Right ventricle myocardium inferior (tissue), 1 donor: ENCODE data around the gene NCAM2. TPM values are rescaled to one million over a fixed set of nuclear protein-coding genes. Genes with fewer than 3 reads are reported as not detected.
A peak's percentile ranks its signal among the peaks of the same experiment; 100 is the strongest.

Experiments used
- ATAC-seq: fragments of 200-7000 bp; cut with Tn5 transposase; one replicate; pipeline ENCODE4 v1.9.1; 2020; ENCODE audit warnings: mild to moderate bottlenecking, moderate library complexity
- DNase-seq: peaks from one replicate; pipeline ENCODE4 v3.0.0; 2021; ENCODE audit errors: missing footprints
- intact Hi-C: fragments of 100-400 bp; cut with DNase I; formaldehyde crosslinking; loops from one replicate; pipeline ENCODE4 v1.11.0; 2022
- long read RNA-seq: library from polyadenylated mRNA; unstranded; transcript quantifications from one replicate; pipeline ENCODE4 v2.0.0, GENCODE V29; 2021
- total RNA-seq: library from RNA; stranded (reverse); fragmentation: NEBNext Ultra II Directional; extraction: Animal tissue kit (Norgen Biotek cat#: 25700); gene quantifications from one replicate; pipeline ENCODE4 v1.2.1, GENCODE V29; 2021
- donor health status: DM: no; HTN: yes; CAD: no; lungs with severe emphysema.

Gene NCAM2
- total RNA-seq: 5.4 TPM
- long read RNA-seq, full-length matches to known transcripts: 1 of 1 reads
- long read RNA-seq, partial matches to known transcripts: 0 of 1 reads
- long read RNA-seq, other reads (novel, unspliced or antisense): 0 of 1 reads

GRCh38 chr21:20997636-20998455, at the start of gene NCAM2:
Gene NCAM2, plus strand, starts transcription at chr21:20998409.
- intact Hi-C loops: no loop called here

GRCh38 chr21:20949884-20950283, 48.3 kb upstream of the NCAM2 start:
- intact Hi-C loops: no loop called here
- ATAC-seq: no peak
- DNase-seq: no peak

More at GRCh38 chr21:20997636-20998455, at the start of gene NCAM2:
- DNase-seq: peak; percentile 90
- peak; percentile 83 for ATAC-seq

GRCh38 chr21:20965816-20966215, 32.4 kb upstream of the NCAM2 start:
- ATAC-seq (no peak), DNase-seq (no peak)
- intact Hi-C loops: no loop called here

- DNase-seq (no peak), ATAC-seq (peak; percentile 13)
- intact Hi-C loops: no loop called here
Observed at GRCh38 chr21:20968391-20968790, 29.8 kb upstream of the NCAM2 start.

- DNase-seq: no peak
- intact Hi-C loops: no loop called here
- ATAC-seq: no peak
Observed at GRCh38 chr21:20970691-20971090, 27.5 kb upstream of the NCAM2 start.

GRCh38 chr21:20971296-20971921, 26.8 kb upstream of the NCAM2 start:
- DNase-seq (peak; percentile 73), ATAC-seq (peak; percentile 52)
- intact Hi-C loops: no loop called here

GRCh38 chr21:20994790-20995189, 3.4 kb upstream of the NCAM2 start:
- intact Hi-C loops: no loop called here
- ATAC-seq: no peak
- no peak for DNase-seq

- no peak for ATAC-seq
- intact Hi-C loops: no loop called here
- no peak for DNase-seq
Observed at GRCh38 chr21:20996421-20997310, 1.5 kb upstream of the NCAM2 start.

GRCh38 chr21:20997311-20997635, 936 bp upstream of the NCAM2 start:
- peak; percentile 32 for ATAC-seq
- intact Hi-C loops: no loop called here
- DNase-seq: peak; percentile 37

GRCh38 chr21:20998456-20998789, 214 bp downstream of the NCAM2 start:
- ATAC-seq (no peak), DNase-seq (no peak)
- intact Hi-C loops: no loop called here

- intact Hi-C loops: no loop called here
- ATAC-seq (no peak), DNase-seq (no peak)
Observed at GRCh38 chr21:20998886-20999285, 677 bp downstream of the NCAM2 start.

- DNase-seq (no peak), ATAC-seq (peak; percentile 56)
- intact Hi-C loops: loop anchor here (2.0 to 10.0 kb wide), 2 partner anchors 103 to 1795 kb away; no protein-coding TSS in a partner anchor
Observed at GRCh38 chr21:20999659-21000058, 1.4 kb downstream of the NCAM2 start.

- intact Hi-C loops: loop anchor here (2.0 to 10.0 kb wide), 2 partner anchors 102 to 1794 kb away; no protein-coding TSS in a partner anchor
- no peak for ATAC-seq
Observed at GRCh38 chr21:21000591-21001175, 2.5 kb downstream of the NCAM2 start.

GRCh38 chr21:21001591-21002100, 3.4 kb downstream of the NCAM2 start:
- intact Hi-C loops: loop anchor here (2.0 to 10.0 kb wide), 2 partner anchors 101 to 1793 kb away; no protein-coding TSS in a partner anchor
- no peak for ATAC-seq
- DNase-seq: no peak

More at GRCh38 chr21:21000591-21001175, 2.5 kb downstream of the NCAM2 start:
- DNase-seq: no peak

- no peak for ATAC-seq
- DNase-seq: no peak
- intact Hi-C loops: loop anchor here (10.0 kb wide), 1 partner anchor 1793 kb away; no protein-coding TSS in a partner anchor
Observed at GRCh38 chr21:21002153-21002552, 3.9 kb downstream of the NCAM2 start.

- ATAC-seq (no peak), DNase-seq (no peak)
- intact Hi-C loops: loop anchor here (10.0 kb wide), 1 partner anchor 1791 kb away; no protein-coding TSS in a partner anchor
Observed at GRCh38 chr21:21003701-21004100, 5.5 kb downstream of the NCAM2 start.

- intact Hi-C loops: loop anchor here (10.0 kb wide), 1 partner anchor 1787 kb away; no protein-coding TSS in a partner anchor
- no peak for DNase-seq
- ATAC-seq: peak; percentile 31
Observed at GRCh38 chr21:21007606-21008005, 9.4 kb downstream of the NCAM2 start.

- ATAC-seq (no peak), DNase-seq (no peak)
- intact Hi-C loops: no loop called here
Observed at GRCh38 chr21:21010228-21010627, 12.0 kb downstream of the NCAM2 start.
